ENCODE measurements around the gene MAD1L1. TPM values are rescaled to one million over a fixed set of nuclear protein-coding genes. Genes with fewer than 3 reads are reported as not detected.

The MAD1L1 gene
- total RNA-seq, result 56.1 and 67.3 TPM in 2 replicates

GRCh38 chr7:2232766-2233520 lies at the start of gene MAD1L1:
MAD1L1 (minus strand) TSS chr7:2232945; CDS start chr7:2230133, 2,812 bp downstream.

GRCh38 chr7:2241580-2242540 lies 9.1 kb upstream of the MAD1L1 start, which contains the start of the genes MRM2 and NUDT1:
MRM2 (minus strand) TSS chr7:2242205; CDS start chr7:2242169, 36 bp downstream.
NUDT1 (plus strand) TSS chr7:2242226; CDS start chr7:2244575, 2,349 bp downstream.

Other genes starting within 250 kb of the MAD1L1 start
- 12.9 and 18.1 TPM in 2 replicates for gene MRM2, start 9.3 kb upstream of the MAD1L1 start, total RNA-seq
- gene NUDT1, start 9.3 kb upstream of the MAD1L1 start, total RNA-seq, result 12.3 and 44.8 TPM in 2 replicates
- gene SNX8, start 81.5 kb upstream of the MAD1L1 start, total RNA-seq, result 28.7 and 31.8 TPM in 2 replicates
- gene EIF3B, start 121.9 kb upstream of the MAD1L1 start, total RNA-seq, result 107 and 154 TPM in 2 replicates
- 9.9 and 19.4 TPM in 2 replicates for gene CHST12, start 170.7 kb upstream of the MAD1L1 start, total RNA-seq
- not detected in 2 replicates for gene GRIFIN, start 243.5 kb upstream of the MAD1L1 start, total RNA-seq

Data from mesangial cell (primary cell).